Lung microvascular endothelial cell (primary cell): ENCODE measurements around the gene APOBEC3G. TPM values are rescaled to one million over a fixed set of nuclear protein-coding genes. Genes with fewer than 3 reads are reported as not detected.
"Not testable (repeated sequence)": the region's sequence is repeated elsewhere in the genome, so short reads cannot be mapped to it uniquely, and the experiment has no call there.

Experiments
- DNase-seq, 2 donors: peaks; one replicate each; pipeline versions ENCODE4 v3.0.0 to v3.0.0-alpha.2; 2010; ENCODE audit warnings: low read depth in 2 of 2
- total RNA-seq: library from RNA; depleted of rRNA; stranded (reverse); fragments of >200 nt; gene quantifications from 2 replicates; pipeline ENCODE4 v1.2.1, GENCODE V29; 2014

Gene APOBEC3G
- total RNA-seq, 1 donor from 2014 or later: 4.0 TPM

DNA sequence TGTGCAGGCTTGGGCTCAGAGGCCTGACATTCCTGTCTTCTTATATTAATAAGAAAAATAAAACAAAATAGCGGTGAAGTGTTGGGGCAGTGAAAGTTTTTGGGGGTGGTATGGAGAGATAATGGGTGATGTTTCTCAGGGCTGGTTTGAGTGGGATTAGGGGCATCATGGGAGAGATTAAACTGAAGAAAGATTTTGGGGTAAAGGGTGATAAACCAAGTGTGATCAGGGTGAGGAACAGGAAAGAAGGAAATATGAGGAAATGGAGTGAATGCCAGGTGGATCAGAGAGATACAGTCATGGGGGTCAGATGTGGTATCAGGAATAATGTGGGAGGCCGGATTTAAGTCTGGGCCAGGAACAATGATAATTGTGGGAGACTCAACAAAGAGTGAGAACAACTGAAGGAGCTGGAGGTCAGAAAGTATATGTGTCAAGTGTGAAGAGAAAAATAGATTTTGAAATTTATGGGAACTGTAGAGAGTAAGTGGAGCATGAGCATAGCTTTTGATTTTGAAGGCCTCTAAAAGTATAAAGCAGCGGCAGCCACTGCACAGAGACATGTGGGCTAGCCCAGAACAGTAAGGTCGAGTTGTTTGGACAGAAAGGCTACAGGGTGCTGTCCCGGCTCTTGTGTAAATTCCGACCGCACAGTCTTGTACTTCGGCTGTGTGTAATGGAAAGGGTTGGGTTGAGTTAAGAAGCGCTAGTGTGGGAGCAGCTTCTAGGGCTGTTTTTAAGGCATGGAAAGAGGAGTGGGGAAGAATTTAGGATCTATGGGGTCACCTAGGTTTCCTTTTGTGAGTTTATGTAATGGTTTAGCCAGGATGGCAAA is 10.4 kb upstream of the APOBEC3G start:
- not testable (repeated sequence) for DNase-seq

DNA sequence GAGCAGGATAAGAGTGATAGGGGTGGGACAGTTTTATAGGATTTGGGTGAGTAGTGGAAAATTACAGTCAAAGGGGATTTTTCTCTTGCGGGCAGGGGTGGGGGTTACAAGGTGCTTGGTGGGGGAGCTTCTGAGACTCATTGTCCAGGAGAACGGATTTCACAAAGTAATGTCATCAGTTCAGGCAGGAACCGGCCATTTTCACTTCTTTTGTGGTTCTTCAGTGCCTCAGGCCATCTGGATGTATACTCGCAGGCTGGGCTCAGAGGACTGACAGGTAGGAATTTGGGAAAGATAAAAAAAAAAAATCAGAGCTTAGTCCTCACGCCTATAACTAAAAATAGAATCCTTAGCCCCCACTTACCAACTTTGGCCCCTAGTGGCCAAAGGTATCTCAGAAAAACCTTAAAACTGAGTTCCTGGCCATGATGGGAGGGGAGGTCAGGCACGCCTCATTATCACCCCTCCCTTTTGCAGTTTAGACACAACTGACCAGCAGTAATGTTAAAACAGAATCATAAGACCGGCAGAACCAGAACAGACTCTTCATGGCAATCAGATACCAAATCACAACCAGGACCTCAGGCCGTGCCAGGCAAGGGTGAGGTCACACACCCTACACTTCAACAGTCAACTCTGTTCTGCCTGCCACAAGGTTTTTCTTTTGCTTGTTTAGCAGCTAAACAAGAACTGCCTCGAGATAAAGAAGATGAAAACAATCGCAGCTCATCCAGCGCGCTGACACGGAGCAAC is 8.9 kb upstream of the APOBEC3G start:
- no peak for DNase-seq

DNA sequence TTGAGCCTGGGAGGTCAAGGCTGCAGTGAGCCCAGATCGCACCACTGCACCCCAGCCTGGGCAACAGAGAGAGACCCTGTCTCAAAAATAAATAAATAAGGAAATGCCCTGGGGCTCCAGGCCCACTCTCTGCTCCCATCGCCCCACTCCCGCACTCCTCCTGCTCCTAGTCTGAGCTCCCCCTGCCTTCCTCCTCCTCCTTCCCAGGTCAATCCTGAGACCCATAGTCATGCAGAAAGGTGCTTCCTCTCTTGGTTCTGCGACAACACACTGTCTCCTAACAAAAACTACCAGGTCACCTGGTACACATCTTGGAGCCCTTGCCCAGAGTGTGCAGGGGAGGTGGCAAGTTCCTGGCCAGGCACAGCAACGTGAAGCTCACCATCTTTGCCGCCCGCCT is 6.9 kb upstream of the APOBEC3G start:
- no peak for DNase-seq

DNA sequence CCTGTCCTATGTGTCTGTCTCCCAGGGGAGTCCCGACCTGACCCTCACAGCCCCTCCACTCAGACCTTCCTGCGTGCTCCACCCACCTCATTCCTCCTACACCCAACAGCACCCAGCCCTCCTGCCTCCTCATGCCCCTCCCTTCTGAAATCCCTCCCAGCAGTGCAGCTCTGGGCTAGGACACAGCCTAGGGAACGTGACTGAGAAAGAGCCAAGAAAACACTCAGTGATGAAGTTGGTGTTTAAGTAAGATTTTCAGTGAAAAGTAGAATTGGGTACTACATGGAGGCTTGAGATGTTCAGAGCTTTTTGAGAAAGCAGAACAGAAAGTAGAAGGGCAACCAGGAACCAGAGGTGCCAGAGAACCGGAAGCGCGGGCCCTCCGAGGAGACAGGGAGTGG is 4.5 kb upstream of the APOBEC3G start:
- DNase-seq: not testable (repeated sequence)

DNA sequence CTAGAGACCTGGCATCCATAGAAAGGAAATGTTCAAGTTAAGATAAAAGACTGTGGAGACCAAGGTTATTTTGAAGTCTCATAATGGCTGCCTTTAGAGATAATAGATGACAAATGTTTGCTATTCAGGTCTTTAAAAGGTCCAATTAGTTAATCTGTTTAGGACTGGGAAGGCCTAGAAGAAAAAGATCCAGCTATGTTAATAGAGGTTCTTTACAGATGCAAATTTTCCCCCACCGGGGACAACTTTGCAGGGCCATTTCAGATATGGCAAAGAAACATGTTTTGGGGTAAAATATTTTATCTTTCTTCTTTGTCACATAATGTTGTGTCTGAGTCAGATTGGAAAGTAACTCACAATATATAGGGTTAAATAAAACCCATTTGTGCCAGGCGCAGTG is 3.1 kb upstream of the APOBEC3G start:
- no peak for DNase-seq

DNA sequence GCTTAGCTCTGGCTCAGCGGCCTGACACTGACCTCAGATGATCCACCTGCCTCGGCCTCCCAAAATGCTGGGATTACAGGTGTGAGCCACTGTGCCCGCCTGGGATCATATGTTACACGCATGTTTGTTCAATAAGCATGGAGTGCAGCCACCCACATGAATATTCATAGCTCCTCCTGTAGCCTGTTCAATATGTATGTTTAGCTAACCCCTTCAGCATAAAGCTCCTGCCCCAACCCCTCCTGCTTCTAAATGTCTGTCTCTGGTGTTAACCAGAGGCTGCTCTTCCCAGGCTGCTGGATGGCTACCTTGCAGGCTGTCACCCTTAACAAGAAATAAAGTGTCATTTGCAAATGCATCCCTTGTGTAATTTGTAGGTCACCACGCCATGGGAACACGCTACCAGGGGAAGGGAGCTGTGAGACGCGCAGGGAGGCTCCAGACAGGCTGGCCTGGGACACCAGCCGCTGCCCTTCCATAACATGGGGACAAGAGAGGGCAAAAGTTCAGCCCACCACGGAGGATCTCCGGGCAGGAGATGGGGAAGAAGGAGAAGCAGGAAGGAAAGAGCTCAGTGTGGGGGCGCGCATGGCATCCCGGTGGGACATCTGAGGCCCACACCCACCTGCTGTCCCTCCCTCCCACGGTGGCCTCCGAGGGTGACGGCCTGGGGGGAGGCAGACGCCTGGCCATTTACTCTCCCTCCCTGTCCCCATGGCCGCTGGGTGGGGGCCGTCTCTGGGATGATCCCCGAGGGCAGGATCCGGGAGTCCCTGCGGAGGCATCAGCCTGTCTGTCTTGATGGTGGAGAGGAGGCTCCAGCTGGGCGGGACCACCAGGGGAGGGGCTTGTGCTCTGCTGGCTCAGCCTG is 685 bp upstream of the APOBEC3G start:
- DNase-seq: not testable (repeated sequence)

DNA sequence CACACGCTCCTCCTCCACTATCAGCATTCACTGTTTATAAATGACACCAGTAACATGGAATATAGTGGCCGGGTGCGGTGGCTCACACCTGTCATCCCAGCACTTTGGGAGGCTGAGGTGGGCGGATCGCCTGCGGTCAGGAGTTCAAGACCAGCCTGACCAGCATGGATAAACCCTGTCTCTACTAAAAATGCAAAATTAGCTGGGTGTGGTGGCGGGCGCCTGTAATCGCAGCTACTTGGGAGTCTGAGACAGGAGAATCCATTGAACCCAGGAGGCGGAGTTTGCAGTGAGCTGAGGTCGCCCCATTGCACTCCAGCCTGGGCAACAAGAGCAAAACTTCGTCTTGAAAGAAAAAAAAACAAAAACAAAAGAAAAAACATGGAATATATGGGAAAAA is 837 bp downstream of the APOBEC3G start:
- not testable (repeated sequence) for DNase-seq

DNA sequence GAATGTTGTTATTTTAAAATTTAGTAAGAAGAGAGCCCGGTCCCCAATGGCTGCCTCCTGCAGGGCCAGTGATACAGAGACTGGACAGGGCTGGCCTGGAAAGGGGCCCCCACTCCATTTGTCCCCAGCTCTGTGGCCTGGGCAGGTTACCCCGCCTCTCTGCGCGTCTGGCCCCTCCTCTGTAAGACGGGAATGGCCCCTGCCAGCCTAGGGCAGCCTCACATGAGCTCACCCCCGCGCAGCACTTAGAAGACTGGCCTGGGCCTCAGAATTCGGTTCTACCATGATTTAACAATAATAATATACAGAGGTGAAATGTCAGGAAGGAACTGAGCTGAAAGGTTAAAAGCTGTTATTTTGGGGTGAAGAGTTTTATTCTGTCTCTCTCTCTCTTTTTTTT is 1.3 kb downstream of the APOBEC3G start:
- no peak for DNase-seq

DNA sequence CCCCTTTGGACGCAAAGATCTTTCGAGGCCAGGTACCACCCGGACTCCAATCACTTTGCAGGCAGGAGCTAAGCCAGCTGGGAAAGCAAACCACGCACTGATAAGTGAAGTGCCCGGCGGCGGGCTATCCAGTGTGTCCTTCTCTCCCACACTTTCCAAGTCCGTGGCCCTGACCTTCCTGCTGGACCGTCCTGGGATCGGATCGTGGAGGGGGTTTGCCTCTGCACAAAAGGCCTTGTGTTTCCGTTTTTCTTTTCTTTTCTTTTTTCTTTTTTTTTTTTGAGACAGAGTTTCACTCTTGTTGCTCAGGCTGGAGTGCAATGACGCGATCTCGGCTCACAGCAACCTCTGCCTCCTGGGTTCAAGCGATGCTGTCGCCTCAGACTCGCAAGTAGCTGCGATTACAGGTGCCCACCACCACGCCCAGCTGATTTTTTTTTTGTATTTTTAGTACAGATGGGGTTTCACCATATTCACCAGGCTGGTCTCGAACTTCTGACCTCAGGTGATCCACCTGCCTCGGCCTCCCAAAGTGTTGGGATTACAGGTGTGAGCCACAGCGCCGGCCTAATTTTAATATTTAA is 2.1 kb downstream of the APOBEC3G start:
- DNase-seq: not testable (repeated sequence)

DNA sequence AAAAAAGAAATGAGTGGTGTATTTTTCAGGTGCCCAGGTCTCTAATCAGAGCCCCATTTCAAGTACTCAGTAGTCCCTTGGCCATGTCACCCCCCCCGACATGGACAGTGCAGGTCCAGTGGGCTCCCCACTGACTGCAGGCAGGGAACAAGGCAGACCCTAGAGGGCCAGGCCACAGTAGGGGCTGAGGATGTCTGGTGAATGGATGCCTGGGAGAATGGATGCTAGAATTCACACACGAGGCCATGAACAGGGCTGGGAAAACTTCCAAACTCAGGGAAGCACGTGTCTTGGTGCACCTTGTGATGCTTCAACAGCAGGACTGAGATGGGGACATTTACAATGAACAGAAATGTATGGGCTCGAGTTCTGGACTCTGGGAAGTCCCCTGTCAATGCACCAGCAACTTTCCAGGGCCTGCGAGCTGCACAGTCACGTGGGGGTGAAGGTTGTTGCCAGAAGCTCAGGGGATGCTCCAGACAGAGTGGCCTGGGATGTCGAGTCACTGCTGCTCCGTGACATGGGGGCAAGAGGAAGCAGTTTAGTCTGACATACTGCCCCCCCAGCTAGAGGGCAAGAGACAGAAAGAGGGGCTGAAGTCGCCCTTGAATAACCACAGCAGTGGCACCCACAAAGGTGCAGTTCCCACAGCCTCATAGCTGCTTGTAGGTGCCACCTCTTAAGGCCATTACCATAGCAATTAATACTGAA is 3.1 kb downstream of the APOBEC3G start:
- no peak for DNase-seq

DNA sequence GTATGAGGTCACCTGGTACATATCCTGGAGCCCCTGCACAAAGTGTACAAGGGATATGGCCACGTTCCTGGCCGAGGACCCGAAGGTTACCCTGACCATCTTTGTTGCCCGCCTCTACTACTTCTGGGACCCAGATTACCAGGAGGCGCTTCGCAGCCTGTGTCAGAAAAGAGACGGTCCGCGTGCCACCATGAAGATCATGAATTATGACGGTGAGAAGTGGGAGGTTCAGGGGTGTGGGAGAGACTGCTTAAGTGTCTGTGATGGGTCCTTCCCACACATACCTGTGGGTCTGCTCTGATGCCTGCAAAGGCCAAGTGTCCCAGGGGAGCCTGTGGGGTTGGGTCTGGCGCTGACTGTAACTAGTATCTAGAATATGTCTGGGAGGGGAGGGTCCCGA is 3.9 kb downstream of the APOBEC3G start:
- DNase-seq: no peak

DNA sequence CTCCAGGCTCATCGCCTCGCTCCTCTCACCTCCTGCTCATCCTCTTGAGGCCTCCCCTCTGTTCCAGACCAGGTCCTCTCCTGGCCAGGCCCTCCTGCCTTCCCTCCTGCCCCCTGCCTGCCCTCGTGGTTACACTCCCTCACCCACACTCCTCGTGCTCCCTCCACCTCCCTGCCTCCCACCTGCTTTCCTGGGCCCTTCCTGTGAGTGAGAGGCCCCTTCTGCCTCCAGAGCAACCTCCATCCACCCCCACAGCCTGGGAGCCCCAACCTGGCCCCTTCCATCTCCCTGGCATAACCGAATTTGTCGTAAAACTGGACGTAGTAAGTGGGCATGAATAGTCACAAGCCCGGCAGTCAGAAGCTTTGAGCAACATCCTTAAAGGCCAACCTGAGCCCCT is 4.5 kb downstream of the APOBEC3G start:
- no peak for DNase-seq

DNA sequence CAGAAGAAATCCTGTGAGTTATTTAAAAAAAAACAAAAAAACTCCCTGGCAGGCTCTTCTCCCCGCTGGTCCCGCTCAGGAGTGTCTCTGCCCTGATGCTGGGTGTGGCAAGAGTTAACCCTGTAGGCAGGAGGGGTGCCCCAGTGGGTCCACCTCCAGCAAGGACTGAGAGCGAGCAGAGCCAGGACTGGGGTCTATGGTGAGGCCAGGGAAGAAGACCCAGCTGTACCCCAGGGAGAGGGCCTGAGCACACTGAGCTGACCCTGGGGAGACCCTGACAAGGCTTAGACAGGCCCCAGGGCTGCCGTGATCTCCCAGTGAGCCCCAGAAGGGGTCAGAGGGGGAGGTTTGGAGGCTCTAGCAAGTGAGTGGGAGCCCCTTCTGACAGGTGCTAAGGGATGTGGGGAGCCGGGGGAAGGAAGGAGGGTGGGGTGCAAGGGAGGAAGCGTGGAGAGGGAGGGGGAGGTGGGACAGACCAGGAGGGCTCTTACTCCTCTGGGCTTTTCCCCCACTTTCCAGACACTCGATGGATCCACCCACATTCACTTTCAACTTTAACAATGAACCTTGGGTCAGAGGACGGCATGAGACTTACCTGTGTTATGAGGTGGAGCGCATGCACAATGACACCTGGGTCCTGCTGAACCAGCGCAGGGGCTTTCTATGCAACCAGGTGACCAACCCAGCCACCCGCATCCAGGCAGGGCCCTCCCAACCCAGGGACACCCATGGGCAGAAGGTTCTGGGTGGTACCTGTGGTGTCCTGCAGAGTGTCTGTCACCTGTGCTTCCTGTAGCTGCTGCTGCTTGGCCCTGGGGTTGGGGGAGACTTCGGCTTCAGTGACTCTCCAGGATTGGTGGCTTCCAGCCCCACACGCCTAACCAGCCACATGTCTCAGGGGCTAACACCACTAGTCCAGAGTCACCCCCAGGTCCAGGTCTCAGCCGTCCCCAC is 6.4 kb downstream of the APOBEC3G start:
- no peak for DNase-seq

DNA sequence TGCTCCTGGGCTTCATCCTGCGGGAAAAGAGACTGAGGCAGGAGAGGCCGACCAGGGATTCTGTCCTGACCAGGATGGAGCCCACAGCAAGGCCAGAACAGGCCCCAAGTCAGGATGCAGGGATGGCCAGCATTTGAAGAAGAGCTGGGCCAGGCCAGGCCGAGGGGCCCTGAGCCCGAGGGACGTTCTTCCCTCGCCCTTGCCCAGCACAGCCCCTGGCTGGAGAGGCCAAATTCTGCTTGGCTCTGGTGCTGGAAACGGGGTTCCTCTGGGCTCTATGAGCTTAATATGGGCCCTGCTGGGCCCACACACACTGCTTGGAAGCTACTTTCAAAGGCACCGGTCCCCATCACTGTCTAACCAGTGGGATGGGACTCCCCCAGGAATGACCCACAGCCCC is 7.6 kb downstream of the APOBEC3G start:
- no peak for DNase-seq

DNA sequence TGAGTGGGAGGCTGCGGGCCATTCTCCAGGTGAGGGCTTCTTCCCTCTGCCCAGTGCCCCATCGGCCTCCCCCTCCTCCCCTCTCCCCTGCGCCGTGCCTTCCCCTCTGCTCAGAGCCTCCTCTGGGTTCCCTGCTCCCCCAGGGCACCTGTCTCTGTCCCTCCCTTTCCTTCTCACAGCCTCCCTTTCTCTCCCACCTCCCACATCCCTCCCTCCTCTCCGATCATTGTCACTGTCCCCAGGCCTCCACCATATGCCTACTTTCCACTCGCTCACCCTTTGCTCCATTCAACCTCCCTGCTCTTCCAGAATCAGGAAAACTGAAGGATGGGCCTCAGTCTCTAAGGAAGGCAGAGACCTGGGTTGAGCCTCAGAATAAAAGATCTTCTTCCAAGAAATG is 10.0 kb downstream of the APOBEC3G start:
- no peak for DNase-seq

DNA sequence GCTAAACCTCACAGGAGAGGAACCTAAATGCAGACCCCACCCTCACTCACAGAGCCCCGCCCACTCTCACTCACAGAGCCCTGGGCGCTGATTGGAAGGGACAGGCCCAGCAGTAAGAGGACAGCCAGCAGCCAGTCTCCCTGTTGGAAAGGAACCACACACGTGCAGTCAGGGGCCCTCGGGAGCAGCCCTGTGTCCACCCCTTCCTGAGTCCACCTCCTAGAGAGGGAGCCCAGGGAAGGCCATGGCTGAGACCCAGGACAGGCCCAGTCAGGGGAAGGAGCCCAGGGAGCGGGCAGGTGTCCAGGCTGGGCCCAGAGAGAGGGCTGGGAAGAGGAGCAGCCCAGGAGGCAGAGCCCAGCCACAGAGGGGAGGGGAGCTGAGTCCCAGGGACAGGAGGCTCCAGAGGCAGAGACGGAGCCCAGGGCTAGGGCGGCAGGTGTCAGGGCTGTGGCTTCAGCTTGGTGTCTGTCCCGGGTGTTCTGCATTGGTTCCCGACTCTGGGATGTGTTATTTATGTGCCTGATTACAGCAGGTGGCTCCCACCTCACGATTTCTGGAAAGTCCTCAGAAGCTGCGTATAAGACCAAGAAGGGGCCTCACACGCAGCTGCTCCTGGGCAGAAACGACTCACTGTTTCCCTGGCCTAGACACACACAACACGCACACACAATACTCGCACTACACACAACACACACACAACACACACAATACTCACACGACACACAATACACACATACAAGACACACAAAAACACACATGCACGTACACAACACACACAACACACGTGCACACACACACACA is 11.0 kb downstream of the APOBEC3G start:
- DNase-seq: peak in 1 of 2 donors; percentile 6

DNA sequence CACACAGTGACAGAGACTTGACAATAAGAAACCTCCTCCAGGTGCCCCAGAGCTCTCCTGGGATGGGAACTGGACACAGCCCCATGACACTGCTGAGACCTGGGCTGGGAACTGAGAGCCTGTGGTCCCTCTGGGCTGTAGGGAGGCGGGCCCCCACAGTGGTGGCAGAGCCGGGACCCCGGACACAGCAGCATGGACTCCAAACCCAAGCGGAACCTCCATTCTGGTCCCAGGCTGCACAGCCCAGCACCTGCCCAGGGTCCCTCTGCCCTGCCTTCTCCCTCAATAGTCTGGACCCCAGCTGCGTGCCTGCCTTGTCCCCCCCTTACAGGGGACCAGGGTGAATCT is 11.6 kb downstream of the APOBEC3G start:
- no peak for DNase-seq

DNA sequence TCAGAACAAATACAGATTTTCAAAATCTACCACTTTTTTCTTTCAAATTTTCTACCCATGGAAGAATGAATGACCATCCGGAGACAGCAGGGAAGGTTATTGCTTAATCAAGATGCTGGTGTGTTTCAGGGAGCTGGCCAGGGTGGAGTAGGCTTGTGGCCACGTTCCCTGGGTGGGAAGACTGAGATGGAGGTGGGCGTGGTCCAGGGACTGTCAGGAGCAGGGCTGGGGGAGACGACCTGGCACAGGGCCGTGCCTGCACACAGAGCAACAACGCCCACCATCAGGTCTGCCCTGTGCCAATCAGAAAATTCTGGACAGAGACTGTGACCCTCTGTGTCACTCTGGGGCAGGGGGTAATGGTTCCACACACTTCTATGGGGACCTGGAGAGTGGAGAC is 12.9 kb downstream of the APOBEC3G start:
- DNase-seq: no peak
